ENCODE results near the gene SREK1IP1.

SREK1IP1 gene

GRCh38 chr5:64768358-64769312 is at the start of gene SREK1IP1, which contains the start of gene CWC27:
SREK1IP1 (minus strand) TSS chr5:64768691; CDS start chr5:64768517, 174 bp downstream.
CWC27 (plus strand) TSS chr5:64768930; CDS start chr5:64769147, 217 bp downstream.
- POLR2A ChIA-PET (ENCODE audit: low non-redundant PET) = interaction anchor here (0.6 kb wide), 1 partner anchor 505 kb away, joined by 3 read pairs; no protein-coding TSS in a partner anchor
- DNase-seq (ENCODE audit: low spot score) = peak; percentile 85
- CTCF ChIA-PET = interaction anchor here (0.6 kb wide), 2 partner anchors 141 to 698 kb away, joined by 3 to 4 read pairs; no protein-coding TSS in a partner anchor
- TF ChIP-seq CTCF (conservative IDR thresholded peaks at IDR 0.05; ENCODE audit: low read depth) = no peak
- H3K27ac ChIP-seq = peak within 1 kb of the TSS; percentile 86

- CTCF ChIA-PET = no interaction called here
Measured at GRCh38 chr5:64818245-64818644, 49.8 kb upstream of the SREK1IP1 start.

GRCh38 chr5:64814073-64814472 is 45.6 kb upstream of the SREK1IP1 start:
- no peak overlapping the region for H3K27ac ChIP-seq
- DNase-seq (ENCODE audit: low spot score) = no peak
- CTCF ChIA-PET = interaction anchor here (0.7 kb wide), 1 partner anchor 669 kb away, joined by 3 read pairs; no protein-coding TSS in a partner anchor
- TF ChIP-seq CTCF (conservative IDR thresholded peaks at IDR 0.05; ENCODE audit: low read depth) = no peak
- POLR2A ChIA-PET (ENCODE audit: low non-redundant PET) = no interaction called here

More at GRCh38 chr5:64818245-64818644, 49.8 kb upstream of the SREK1IP1 start:
- no peak overlapping the region for H3K27ac ChIP-seq
- DNase-seq (ENCODE audit: low spot score) = no peak
- TF ChIP-seq CTCF (conservative IDR thresholded peaks at IDR 0.05; ENCODE audit: low read depth) = no peak
- POLR2A ChIA-PET (ENCODE audit: low non-redundant PET) = no interaction called here

GRCh38 chr5:64811050-64811640 is 42.7 kb upstream of the SREK1IP1 start:
- peak; percentile 50 for DNase-seq (ENCODE audit: low spot score)
- no peak overlapping the region for H3K27ac ChIP-seq
- TF ChIP-seq CTCF (conservative IDR thresholded peaks at IDR 0.05; ENCODE audit: low read depth) = peak; percentile 87
- ChIA-PET POLR2A (ENCODE audit: low non-redundant PET) (no interaction called here), CTCF (interaction anchor here (0.5 to 1.6 kb wide), 10 partner anchors 9 to 1466 kb away, joined by 3 to 10 read pairs (median 4); no protein-coding TSS in a partner anchor)

GRCh38 chr5:64807520-64807919 is 39.0 kb upstream of the SREK1IP1 start:
- CTCF ChIA-PET = interaction anchor here (0.6 kb wide), 1 partner anchor 675 kb away, joined by 3 read pairs; no protein-coding TSS in a partner anchor

More at GRCh38 chr5:64807520-64807919, 39.0 kb upstream of the SREK1IP1 start:
- DNase-seq (ENCODE audit: low spot score) = no peak
- no peak overlapping the region for H3K27ac ChIP-seq
- POLR2A ChIA-PET (ENCODE audit: low non-redundant PET) = no interaction called here
- TF ChIP-seq CTCF (conservative IDR thresholded peaks at IDR 0.05; ENCODE audit: low read depth) = no peak

Data from RWPE1 (cell line).